Measurements from ENCODE around the gene GHRHR. TPM values are rescaled to one million over a fixed set of nuclear protein-coding genes. Genes with fewer than 3 reads are reported as not detected.
A peak's percentile ranks its signal among the peaks of the same experiment; 100 is the strongest.

Gene GHRHR
- polyA plus RNA-seq, 3 donors: not detected

DNA sequence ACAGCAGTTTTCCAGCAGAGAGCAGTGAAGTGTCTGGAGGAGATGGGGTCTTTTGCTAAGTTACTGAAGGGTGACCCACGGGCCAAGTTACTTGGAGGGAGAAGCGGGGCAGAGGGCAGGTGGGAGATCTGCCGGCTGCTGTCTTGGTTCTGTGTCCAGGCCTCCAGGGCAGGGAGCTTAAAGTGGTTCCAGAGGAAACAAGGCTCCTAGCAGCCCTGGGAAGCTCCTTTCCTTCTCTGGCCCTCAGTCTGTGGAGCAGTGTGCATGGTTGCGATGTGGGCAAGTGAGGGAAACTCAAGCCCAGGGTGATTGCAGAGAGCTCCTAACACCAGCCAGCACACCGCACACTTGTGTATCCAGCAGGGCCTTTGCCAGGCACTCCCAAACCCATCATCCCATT is 6.3 kb downstream of the GHRHR start:
- Mint-ChIP-seq H3K4me1 (no peaks in the 10 kb centered on the region), H3K36me3 (no peaks in the 10 kb centered on the region), H3K4me3 (no peak overlapping the region), H3K27ac (no peak overlapping the region), H3K27me3 (ENCODE audit: low read depth in 3 of 3) (peaks cover 3 to 13% (median 7%) of the 10 kb centered on the region in 3 donors), H3K9me3 (peaks cover 0 to 1% (median 0%) of the 10 kb centered on the region in 7 donors)
- H3K27me3 ChIP-seq (ENCODE audit: control insufficient read depth in 2 of 2, insufficient read depth in 2 of 2, low read length in 2 of 2): no peaks in the 10 kb centered on the region
- TF ChIP-seq, protein P1, sequence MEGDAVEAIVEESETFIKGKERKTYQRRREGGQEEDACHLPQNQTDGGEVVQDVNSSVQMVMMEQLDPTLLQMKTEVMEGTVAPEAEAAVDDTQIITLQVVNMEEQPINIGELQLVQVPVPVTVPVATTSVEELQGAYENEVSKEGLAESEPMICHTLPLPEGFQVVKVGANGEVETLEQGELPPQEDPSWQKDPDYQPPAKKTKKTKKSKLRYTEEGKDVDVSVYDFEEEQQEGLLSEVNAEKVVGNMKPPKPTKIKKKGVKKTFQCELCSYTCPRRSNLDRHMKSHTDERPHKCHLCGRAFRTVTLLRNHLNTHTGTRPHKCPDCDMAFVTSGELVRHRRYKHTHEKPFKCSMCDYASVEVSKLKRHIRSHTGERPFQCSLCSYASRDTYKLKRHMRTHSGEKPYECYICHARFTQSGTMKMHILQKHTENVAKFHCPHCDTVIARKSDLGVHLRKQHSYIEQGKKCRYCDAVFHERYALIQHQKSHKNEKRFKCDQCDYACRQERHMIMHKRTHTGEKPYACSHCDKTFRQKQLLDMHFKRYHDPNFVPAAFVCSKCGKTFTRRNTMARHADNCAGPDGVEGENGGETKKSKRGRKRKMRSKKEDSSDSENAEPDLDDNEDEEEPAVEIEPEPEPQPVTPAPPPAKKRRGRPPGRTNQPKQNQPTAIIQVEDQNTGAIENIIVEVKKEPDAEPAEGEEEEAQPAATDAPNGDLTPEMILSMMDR (IDR thresholded peaks at IDR 0.05): no peak
- no peaks in the 10 kb centered on the region for H3K9me3 ChIP-seq (replicated peaks in 1 of 2; ENCODE audit: control insufficient read depth in 1 of 2, insufficient read depth in 1 of 2, low read length in 2 of 2)
- no peak overlapping the region for H2AFZ ChIP-seq (ENCODE audit: insufficient read depth, low read depth, low read length, poor library complexity, severe bottlenecking)
- no peak overlapping the region for H3K4me3 ChIP-seq (replicated peaks in 1 of 3; ENCODE audit: low read depth in 2 of 3, low read length in 3 of 3)
- no peak overlapping the region for H3K9ac ChIP-seq (ENCODE audit: insufficient read depth, low read length, poor library complexity, severe bottlenecking)
- H3K79me2 ChIP-seq (ENCODE audit: insufficient read depth, low read length): no peaks in the 10 kb centered on the region
- intact Hi-C loops (cut with micrococcal nuclease): no loop called here
- WGBS (ENCODE audit: insufficient coverage): 89% methylated on average over 3 of the region's 5 CpGs
- no peaks in the 10 kb centered on the region for H4K20me1 ChIP-seq (ENCODE audit: insufficient read depth, low read length)
- H3K4me1 ChIP-seq (ENCODE audit: control insufficient read depth in 1 of 2, insufficient read depth in 2 of 2, low read length in 2 of 2): no peaks in the 10 kb centered on the region
- H3K4me2 ChIP-seq (replicated peaks; ENCODE audit: extremely low read depth, low read length, poor library complexity, severe bottlenecking): no peak overlapping the region
- DNase-seq: peak in 1 of 3 donors; percentile 1
- H3K27ac ChIP-seq (ENCODE audit: low read depth in 1 of 2, low read length in 2 of 2): no peak overlapping the region
- H3K36me3 ChIP-seq (replicated peaks in 1 of 2; ENCODE audit: control insufficient read depth in 1 of 2, insufficient read depth in 2 of 2, low read length in 2 of 2): no peaks in the 10 kb centered on the region

DNA sequence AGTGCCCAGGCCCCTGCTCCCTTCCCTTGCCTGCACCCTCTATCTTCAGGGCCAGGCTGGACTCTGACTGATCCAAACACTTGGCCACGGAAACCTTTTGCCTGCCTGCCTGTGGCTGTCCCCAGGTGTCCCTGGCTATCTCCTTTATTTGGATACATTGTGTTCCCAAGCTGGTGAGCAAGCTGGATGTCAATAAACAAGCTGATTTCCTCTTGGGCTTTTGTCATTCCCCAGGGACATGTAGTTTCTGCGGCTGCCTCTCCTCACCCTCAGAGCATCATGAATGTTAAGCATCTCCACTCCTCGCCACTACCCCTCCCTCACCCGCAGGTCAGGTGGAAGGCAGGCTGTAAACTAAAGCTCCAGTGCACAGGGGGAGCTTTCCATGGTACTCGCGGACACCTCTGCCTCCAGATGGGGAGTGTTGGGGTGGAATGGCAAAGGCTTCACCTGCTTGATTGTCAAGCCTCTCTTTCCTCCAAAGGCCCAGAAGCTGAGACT is 6.9 kb downstream of the GHRHR start:
- H3K36me3 Mint-ChIP-seq: no peaks in the 10 kb centered on the region

More for the DNA sequence above, 6.9 kb downstream of the GHRHR start:
- intact Hi-C loops (cut with micrococcal nuclease): no loop called here
- Histone ChIP-seq H3K36me3 (replicated peaks in 1 of 2; ENCODE audit: control insufficient read depth in 1 of 2, insufficient read depth in 2 of 2, low read length in 2 of 2) (no peaks in the 10 kb centered on the region), H4K20me1 (ENCODE audit: insufficient read depth, low read length) (no peaks in the 10 kb centered on the region), H3K79me2 (ENCODE audit: insufficient read depth, low read length) (no peaks in the 10 kb centered on the region), H2AFZ (ENCODE audit: insufficient read depth, low read depth, low read length, poor library complexity, severe bottlenecking) (no peak overlapping the region), H3K27ac (ENCODE audit: low read depth in 1 of 2, low read length in 2 of 2) (no peak overlapping the region), H3K9me3 (replicated peaks in 1 of 2; ENCODE audit: control insufficient read depth in 1 of 2, insufficient read depth in 1 of 2, low read length in 2 of 2) (no peaks in the 10 kb centered on the region), H3K4me2 (replicated peaks; ENCODE audit: extremely low read depth, low read length, poor library complexity, severe bottlenecking) (no peak overlapping the region), H3K9ac (ENCODE audit: insufficient read depth, low read length, poor library complexity, severe bottlenecking) (no peak overlapping the region), H3K27me3 (ENCODE audit: control insufficient read depth in 2 of 2, insufficient read depth in 2 of 2, low read length in 2 of 2) (no peaks in the 10 kb centered on the region), H3K4me3 (replicated peaks in 1 of 3; ENCODE audit: low read depth in 2 of 3, low read length in 3 of 3) (no peak overlapping the region), H3K4me1 (ENCODE audit: control insufficient read depth in 1 of 2, insufficient read depth in 2 of 2, low read length in 2 of 2) (no peaks in the 10 kb centered on the region)
- peak in 1 of 3 donors; percentile 1 for DNase-seq
- Mint-ChIP-seq H3K4me1 (no peaks in the 10 kb centered on the region), H3K9me3 (peaks cover 0 to 1% (median 0%) of the 10 kb centered on the region in 7 donors), H3K4me3 (no peak overlapping the region), H3K27ac (no peak overlapping the region), H3K27me3 (ENCODE audit: low read depth in 3 of 3) (peaks cover 3 to 16% (median 7%) of the 10 kb centered on the region in 3 donors)
- 93% methylated on average over 1 of the region's 6 CpGs for WGBS (ENCODE audit: insufficient coverage)
- TF ChIP-seq, protein P1 (IDR thresholded peaks at IDR 0.05): no peak

All from CD14-positive monocyte (primary cell).